ENCODE measurements around the gene SCAPER. TPM values are rescaled to one million over a fixed set of nuclear protein-coding genes. Genes with fewer than 3 reads are reported as not detected.

SCAPER gene
- polyA plus RNA-seq, 2 of the 4 experiments (the other 2 are of a cell fraction): 4.9 to 5.5 TPM

- ChIA-PET POLR2A (no interaction called here), CTCF (no interaction called here)
- ATAC-seq (no peak), FAIRE-seq (peak; percentile 88), DNase-seq (ENCODE audit: low read depth in 1 of 2, low spot score in 1 of 2) (no peak)
- 49% methylated on average over 1 of the region's 1 CpG for WGBS (ENCODE audit: missing lambda C conversion rate)
- H3K9me3 ChIP-seq: no peaks in the 10 kb centered on the region
- H3K4me2 ChIP-seq: no peak overlapping the region
- TF ChIP-seq TP53 (CRISPR knock-in tag; IDR thresholded peaks at IDR 0.05) (no peak), KDM5A (IDR thresholded peaks at IDR 0.05) (no peak), NPAS2 (CRISPR knock-in tag; IDR thresholded peaks at IDR 0.05; ENCODE audit: borderline replicate concordance) (no peak), HDAC2 (IDR thresholded peaks at IDR 0.05) (no peak), MAFK (IDR thresholded peaks at IDR 0.05; ENCODE audit: partially characterized antibody) (no peak), ZFP36 (IDR thresholded peaks at IDR 0.05; ENCODE audit: borderline replicate concordance, partially characterized antibody) (no peak), CBX2 (IDR thresholded peaks at IDR 0.05; ENCODE audit: borderline replicate concordance, low read depth) (no peak), HOXA7 (CRISPR knock-in tag; IDR thresholded peaks at IDR 0.05) (no peak), MAZ (IDR thresholded peaks at IDR 0.05; ENCODE audit: borderline replicate concordance, low read depth, low read length) (no peak), HEYL (CRISPR knock-in tag; IDR thresholded peaks at IDR 0.05) (no peak), ESRRA (IDR thresholded peaks at IDR 0.05; ENCODE audit: borderline replicate concordance, low read length) (no peak), CHD2 (IDR thresholded peaks at IDR 0.05; ENCODE audit: low read length, partially characterized antibody) (no peak), RARB (CRISPR knock-in tag; IDR thresholded peaks at IDR 0.05) (no peak)
- TF ChIP-seq, protein P1, sequence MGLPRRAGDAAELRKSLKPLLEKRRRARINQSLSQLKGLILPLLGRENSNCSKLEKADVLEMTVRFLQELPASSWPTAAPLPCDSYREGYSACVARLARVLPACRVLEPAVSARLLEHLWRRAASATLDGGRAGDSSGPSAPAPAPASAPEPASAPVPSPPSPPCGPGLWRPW (IDR thresholded peaks at IDR 0.05): no peak
- TF ChIP-seq, protein P2, sequence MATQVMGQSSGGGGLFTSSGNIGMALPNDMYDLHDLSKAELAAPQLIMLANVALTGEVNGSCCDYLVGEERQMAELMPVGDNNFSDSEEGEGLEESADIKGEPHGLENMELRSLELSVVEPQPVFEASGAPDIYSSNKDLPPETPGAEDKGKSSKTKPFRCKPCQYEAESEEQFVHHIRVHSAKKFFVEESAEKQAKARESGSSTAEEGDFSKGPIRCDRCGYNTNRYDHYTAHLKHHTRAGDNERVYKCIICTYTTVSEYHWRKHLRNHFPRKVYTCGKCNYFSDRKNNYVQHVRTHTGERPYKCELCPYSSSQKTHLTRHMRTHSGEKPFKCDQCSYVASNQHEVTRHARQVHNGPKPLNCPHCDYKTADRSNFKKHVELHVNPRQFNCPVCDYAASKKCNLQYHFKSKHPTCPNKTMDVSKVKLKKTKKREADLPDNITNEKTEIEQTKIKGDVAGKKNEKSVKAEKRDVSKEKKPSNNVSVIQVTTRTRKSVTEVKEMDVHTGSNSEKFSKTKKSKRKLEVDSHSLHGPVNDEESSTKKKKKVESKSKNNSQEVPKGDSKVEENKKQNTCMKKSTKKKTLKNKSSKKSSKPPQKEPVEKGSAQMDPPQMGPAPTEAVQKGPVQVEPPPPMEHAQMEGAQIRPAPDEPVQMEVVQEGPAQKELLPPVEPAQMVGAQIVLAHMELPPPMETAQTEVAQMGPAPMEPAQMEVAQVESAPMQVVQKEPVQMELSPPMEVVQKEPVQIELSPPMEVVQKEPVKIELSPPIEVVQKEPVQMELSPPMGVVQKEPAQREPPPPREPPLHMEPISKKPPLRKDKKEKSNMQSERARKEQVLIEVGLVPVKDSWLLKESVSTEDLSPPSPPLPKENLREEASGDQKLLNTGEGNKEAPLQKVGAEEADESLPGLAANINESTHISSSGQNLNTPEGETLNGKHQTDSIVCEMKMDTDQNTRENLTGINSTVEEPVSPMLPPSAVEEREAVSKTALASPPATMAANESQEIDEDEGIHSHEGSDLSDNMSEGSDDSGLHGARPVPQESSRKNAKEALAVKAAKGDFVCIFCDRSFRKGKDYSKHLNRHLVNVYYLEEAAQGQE (IDR thresholded peaks at IDR 0.05): no peak
- TF ChIP-seq, protein P3, sequence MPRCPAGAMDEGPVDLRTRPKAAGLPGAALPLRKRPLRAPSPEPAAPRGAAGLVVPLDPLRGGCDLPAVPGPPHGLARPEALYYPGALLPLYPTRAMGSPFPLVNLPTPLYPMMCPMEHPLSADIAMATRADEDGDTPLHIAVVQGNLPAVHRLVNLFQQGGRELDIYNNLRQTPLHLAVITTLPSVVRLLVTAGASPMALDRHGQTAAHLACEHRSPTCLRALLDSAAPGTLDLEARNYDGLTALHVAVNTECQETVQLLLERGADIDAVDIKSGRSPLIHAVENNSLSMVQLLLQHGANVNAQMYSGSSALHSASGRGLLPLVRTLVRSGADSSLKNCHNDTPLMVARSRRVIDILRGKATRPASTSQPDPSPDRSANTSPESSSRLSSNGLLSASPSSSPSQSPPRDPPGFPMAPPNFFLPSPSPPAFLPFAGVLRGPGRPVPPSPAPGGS (IDR thresholded peaks at IDR 0.05): no peak
- H3K27ac ChIP-seq: no peak overlapping the region
- no peak overlapping the region for H3K4me3 ChIP-seq
- no peaks in the 10 kb centered on the region for H3K4me1 ChIP-seq
Observed at GRCh38 chr15:76483018-76483417, 422.1 kb downstream of the SCAPER start.

DNA sequence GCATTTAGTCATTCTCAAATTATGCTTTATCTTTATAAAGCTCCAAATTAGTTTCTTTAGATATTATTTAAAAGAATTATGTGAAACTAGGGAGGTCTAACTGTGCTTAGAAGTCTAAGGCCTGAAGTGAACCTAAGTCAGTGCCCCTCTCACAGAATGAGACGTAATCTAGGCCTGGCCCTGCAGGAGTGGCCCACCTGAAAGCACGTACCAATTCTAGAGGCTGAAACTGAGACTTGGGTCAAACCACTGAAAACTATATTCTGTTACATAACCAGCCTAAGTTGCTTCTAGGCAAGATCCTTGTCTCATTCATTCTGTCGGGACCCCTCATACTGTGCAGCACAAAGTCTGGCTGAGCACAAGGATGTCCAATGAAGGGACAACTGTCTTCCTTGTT lies 424.9 kb downstream of the SCAPER start:
- no peak for ATAC-seq
- TF ChIP-seq, protein P3 (IDR thresholded peaks at IDR 0.05): no peak
- TF ChIP-seq KDM5A (IDR thresholded peaks at IDR 0.05): no peak
- no peak for TF ChIP-seq MAFK (IDR thresholded peaks at IDR 0.05; ENCODE audit: partially characterized antibody)
- no peak for TF ChIP-seq POLR2A (IDR thresholded peaks at IDR 0.05; ENCODE audit: low read length)
- no peak for TF ChIP-seq MYC (IDR thresholded peaks at IDR 0.05; ENCODE audit: borderline replicate concordance, low read length)
- TF ChIP-seq, protein P1 (IDR thresholded peaks at IDR 0.05): no peak
- no peak for TF ChIP-seq SMC3 (IDR thresholded peaks at IDR 0.05)
- TF ChIP-seq PHF8 (IDR thresholded peaks at IDR 0.05; ENCODE audit: borderline replicate concordance, low read depth): no peak
- no peak for TF ChIP-seq ESRRA (IDR thresholded peaks at IDR 0.05; ENCODE audit: borderline replicate concordance, low read length)
- no peak for TF ChIP-seq RFX5 (IDR thresholded peaks at IDR 0.05)
- no peak for TF ChIP-seq CBX8 (IDR thresholded peaks at IDR 0.05)
- TF ChIP-seq FOSB (CRISPR knock-in tag; IDR thresholded peaks at IDR 0.05): no peak
- no peak for TF ChIP-seq RARB (CRISPR knock-in tag; IDR thresholded peaks at IDR 0.05)
- TF ChIP-seq GATA3 (IDR thresholded peaks at IDR 0.05; ENCODE audit: borderline replicate concordance): no peak
- TF ChIP-seq NPAS2 (CRISPR knock-in tag; IDR thresholded peaks at IDR 0.05; ENCODE audit: borderline replicate concordance): no peak
- TF ChIP-seq ZNF302 (CRISPR knock-in tag; IDR thresholded peaks at IDR 0.05): no peak
- TF ChIP-seq NR3C1 (IDR thresholded peaks at IDR 0.05): no peak
- ChIA-PET POLR2A (no interaction called here), CTCF (no interaction called here)
- H3K4me3 ChIP-seq: no peak overlapping the region
- no peak for FAIRE-seq
- no peaks in the 10 kb centered on the region for H3K9me3 ChIP-seq
- H3K4me1 ChIP-seq: no peaks in the 10 kb centered on the region
- WGBS (ENCODE audit: missing lambda C conversion rate): 88% methylated on average over 3 of the region's 3 CpGs
- no peak for DNase-seq (ENCODE audit: low read depth in 1 of 2, low spot score in 1 of 2)
- H3K27ac ChIP-seq: no peak overlapping the region
- H3K4me2 ChIP-seq: no peak overlapping the region

Data from A549 (cell line).